HG02678 (cell line): ENCODE data around the gene NACC2.

Experiments
- ATAC-seq: cut with Tn5 transposase; IDR thresholded peaks from one replicate; pipeline ENCODE4 v1.9.1; 2021; ENCODE audit warnings: mild to moderate bottlenecking, moderate library complexity; ENCODE audit not compliant: unreplicated experiment

NACC2 gene

GRCh38 chr9:136059321-136059791, 35.7 kb downstream of the NACC2 start:
- ATAC-seq = no peak

- no peak for ATAC-seq
Measured at GRCh38 chr9:136058801-136059302, 36.2 kb downstream of the NACC2 start.

- ATAC-seq = no peak
Measured at GRCh38 chr9:136058084-136058483, 37.0 kb downstream of the NACC2 start.

GRCh38 chr9:136057236-136058081, 37.6 kb downstream of the NACC2 start:
- no peak for ATAC-seq

- no peak for ATAC-seq
Measured at GRCh38 chr9:136056546-136057235, 38.4 kb downstream of the NACC2 start.

GRCh38 chr9:136055715-136056545, 39.2 kb downstream of the NACC2 start:
- no peak for ATAC-seq

- no peak for ATAC-seq
Measured at GRCh38 chr9:136054798-136055714, 40.0 kb downstream of the NACC2 start.

- ATAC-seq = no peak
Measured at GRCh38 chr9:136054146-136054545, 40.9 kb downstream of the NACC2 start.

GRCh38 chr9:136053757-136054142, 41.3 kb downstream of the NACC2 start:
- no peak for ATAC-seq

GRCh38 chr9:136052991-136053756, 41.9 kb downstream of the NACC2 start:
- no peak for ATAC-seq

- no peak for ATAC-seq
Measured at GRCh38 chr9:136052472-136052880, 42.6 kb downstream of the NACC2 start.

GRCh38 chr9:136051837-136052471, 43.1 kb downstream of the NACC2 start:
- no peak for ATAC-seq

- ATAC-seq = no peak
Measured at GRCh38 chr9:136051453-136051836, 43.6 kb downstream of the NACC2 start.

GRCh38 chr9:136050701-136051452, 44.2 kb downstream of the NACC2 start:
- no peak for ATAC-seq

GRCh38 chr9:136050266-136050700, 44.8 kb downstream of the NACC2 start:
- ATAC-seq = no peak

- no peak for ATAC-seq
Measured at GRCh38 chr9:136049491-136050265, 45.4 kb downstream of the NACC2 start.
